Activated CD4-positive, CD25-positive, alpha-beta regulatory T cell (primary cell): ENCODE results near the gene BCL2L13.

Experiments
- DNase-seq, 4 experiments: peaks; one replicate each; lab custom pipeline; 2025; lab: John Stamatoyannopoulos, UW

The BCL2L13 gene

GRCh38 chr22:17726928-17727897 is 88.7 kb downstream of the BCL2L13 start:
- no peak for DNase-seq

GRCh38 chr22:17728786-17729185 is 90.2 kb downstream of the BCL2L13 start:
- DNase-seq = no peak

GRCh38 chr22:17729561-17729960 is 91.0 kb downstream of the BCL2L13 start:
- DNase-seq = no peak

GRCh38 chr22:17732251-17732854 is 93.8 kb downstream of the BCL2L13 start:
- no peak for DNase-seq

- no peak for DNase-seq
Observed at GRCh38 chr22:17733466-17733865, 94.9 kb downstream of the BCL2L13 start.

- DNase-seq = no peak
Observed at GRCh38 chr22:17734187-17734586, 95.6 kb downstream of the BCL2L13 start.

GRCh38 chr22:17738386-17739128 is 100.0 kb downstream of the BCL2L13 start:
- DNase-seq = no peak

- no peak for DNase-seq
Observed at GRCh38 chr22:17739196-17739975, 100.8 kb downstream of the BCL2L13 start.

- DNase-seq = no peak
Observed at GRCh38 chr22:17741866-17742526, 103.4 kb downstream of the BCL2L13 start.

GRCh38 chr22:17742527-17742902 is 104.0 kb downstream of the BCL2L13 start:
- peak; percentile 30 to 56 (median 48) for DNase-seq

- DNase-seq = no peak
Observed at GRCh38 chr22:17743661-17744411, 105.3 kb downstream of the BCL2L13 start.

- no peak for DNase-seq
Observed at GRCh38 chr22:17744430-17744829, 105.9 kb downstream of the BCL2L13 start.

- no peak for DNase-seq
Observed at GRCh38 chr22:17746916-17747315, 108.4 kb downstream of the BCL2L13 start.

GRCh38 chr22:17748555-17749353 is 110.2 kb downstream of the BCL2L13 start:
- no peak for DNase-seq

GRCh38 chr22:17749605-17750395 is 111.2 kb downstream of the BCL2L13 start:
- no peak for DNase-seq

- DNase-seq = no peak
Observed at GRCh38 chr22:17751596-17751995, 113.0 kb downstream of the BCL2L13 start.

- DNase-seq = no peak
Observed at GRCh38 chr22:17753401-17753989, 114.9 kb downstream of the BCL2L13 start.

GRCh38 chr22:17754233-17754925 is 115.8 kb downstream of the BCL2L13 start:
- DNase-seq = no peak
